KOPT-K1 (cell line): Measurements from ENCODE around the gene PBX1.

Source experiments
- H3K27ac ChIP-seq: fragments of 200-600 bp; sonication (generic); 2 replicates; pipeline ENCODE4 v1.5.1; 2016; ENCODE audit warnings: antibody characterized with exemption, mild to moderate bottlenecking, low read depth, low read length; ENCODE audit not compliant: poor library complexity, severe bottlenecking
- H3K36me3 ChIP-seq: fragments of 200-600 bp; sonication (generic); 2 replicates; pipeline ENCODE4 v1.5.1; 2017; ENCODE audit warnings: antibody characterized with exemption, mild to moderate bottlenecking, low read length, moderate library complexity; ENCODE audit not compliant: insufficient read depth
- H3K9me3 ChIP-seq: fragments of 200-600 bp; sonication (generic); 2 replicates; pipeline ENCODE4 v1.5.1; 2017; ENCODE audit warnings: antibody characterized with exemption, low read length, mild to moderate bottlenecking; ENCODE audit not compliant: insufficient read depth, poor library complexity, severe bottlenecking

PBX1 gene

DNA sequence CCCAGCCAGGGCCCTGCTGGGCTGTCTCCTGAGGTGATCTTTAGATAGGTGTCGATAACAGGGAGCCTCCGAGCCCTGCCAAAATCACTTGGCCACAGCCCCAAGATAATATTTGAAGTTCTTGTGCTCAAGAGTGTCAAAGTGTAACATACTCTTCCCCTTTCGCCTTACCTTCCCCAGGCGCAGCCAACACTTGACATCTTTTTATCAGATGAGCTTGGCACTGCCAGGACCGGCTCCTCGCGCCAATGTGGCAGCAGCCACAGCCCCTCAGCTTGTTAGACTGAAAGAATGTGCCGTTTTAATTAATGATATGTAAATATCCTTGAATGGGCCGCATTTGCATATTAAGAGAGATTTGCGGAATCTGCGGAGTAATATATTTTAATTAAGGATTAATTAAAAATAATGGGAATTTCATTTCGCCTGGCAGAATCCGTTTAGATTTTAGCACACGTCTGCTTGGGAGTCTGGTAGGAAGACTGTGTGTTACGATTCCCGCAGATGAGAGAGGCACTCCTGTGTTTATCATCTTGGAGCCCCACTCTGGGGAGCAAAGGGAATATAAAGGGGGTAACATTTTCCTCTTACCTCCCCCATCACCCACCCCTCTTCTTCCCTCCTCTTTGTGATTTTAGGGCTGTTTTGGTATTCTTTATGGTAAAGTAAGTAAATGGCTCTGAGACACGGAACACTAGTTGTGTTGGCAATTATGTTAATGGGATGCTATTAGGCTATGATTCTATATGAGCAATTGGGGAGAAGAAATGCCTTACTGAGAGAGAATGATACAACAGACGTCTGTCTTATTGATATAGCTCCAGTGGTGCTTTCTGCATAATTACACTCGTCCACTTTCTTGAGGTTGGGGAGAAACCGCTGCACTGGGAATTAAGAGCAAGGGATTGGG lies 109.8 kb downstream of the PBX1 start:
- H3K9me3 ChIP-seq = no peaks in the 10 kb centered on the region

GRCh38 chr1:164670026-164670425 lies 111.0 kb downstream of the PBX1 start:
- no peaks in the 10 kb centered on the region for H3K36me3 ChIP-seq
- no peak overlapping the region for H3K27ac ChIP-seq
- H3K9me3 ChIP-seq = no peaks in the 10 kb centered on the region

More for the DNA sequence above, 109.8 kb downstream of the PBX1 start:
- H3K36me3 ChIP-seq = no peaks in the 10 kb centered on the region
- H3K27ac ChIP-seq = no peak overlapping the region

- H3K36me3 ChIP-seq = no peaks in the 10 kb centered on the region
- H3K27ac ChIP-seq = no peak overlapping the region
- H3K9me3 ChIP-seq = no peaks in the 10 kb centered on the region
Measured at GRCh38 chr1:164670786-164671185, 111.8 kb downstream of the PBX1 start.

DNA sequence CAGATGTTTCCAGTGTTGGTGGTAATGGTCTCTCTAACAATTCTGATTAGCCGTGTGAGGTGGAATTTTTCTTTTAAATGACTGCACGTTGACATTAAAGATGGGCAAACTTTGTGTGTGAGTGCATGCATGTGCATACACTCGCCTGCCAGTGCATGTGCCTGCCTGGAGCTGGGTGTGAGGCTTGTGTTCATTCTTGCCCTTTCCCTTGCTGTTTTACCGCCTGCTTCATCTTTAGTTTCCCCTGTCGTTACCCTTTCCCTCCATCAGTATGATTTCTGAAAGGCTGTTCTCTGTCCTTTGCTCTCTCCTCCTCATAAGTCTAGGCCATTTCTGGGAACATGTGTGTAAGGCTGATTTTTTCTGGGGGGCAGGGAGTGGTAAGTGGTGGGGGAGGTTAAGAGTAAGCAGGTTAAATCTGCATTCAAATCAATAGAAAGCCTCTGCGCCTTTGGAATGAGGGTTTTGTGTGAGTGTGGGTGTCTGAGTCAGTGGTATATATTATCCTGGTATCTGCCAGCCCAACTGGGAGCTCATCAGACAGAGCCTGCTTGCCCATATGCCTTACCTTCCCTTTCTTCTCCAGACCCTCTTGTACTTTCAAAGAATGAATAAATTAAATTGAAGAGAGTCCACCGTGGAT lies 112.5 kb downstream of the PBX1 start:
- Histone ChIP-seq H3K27ac (no peak overlapping the region), H3K9me3 (no peaks in the 10 kb centered on the region)

DNA sequence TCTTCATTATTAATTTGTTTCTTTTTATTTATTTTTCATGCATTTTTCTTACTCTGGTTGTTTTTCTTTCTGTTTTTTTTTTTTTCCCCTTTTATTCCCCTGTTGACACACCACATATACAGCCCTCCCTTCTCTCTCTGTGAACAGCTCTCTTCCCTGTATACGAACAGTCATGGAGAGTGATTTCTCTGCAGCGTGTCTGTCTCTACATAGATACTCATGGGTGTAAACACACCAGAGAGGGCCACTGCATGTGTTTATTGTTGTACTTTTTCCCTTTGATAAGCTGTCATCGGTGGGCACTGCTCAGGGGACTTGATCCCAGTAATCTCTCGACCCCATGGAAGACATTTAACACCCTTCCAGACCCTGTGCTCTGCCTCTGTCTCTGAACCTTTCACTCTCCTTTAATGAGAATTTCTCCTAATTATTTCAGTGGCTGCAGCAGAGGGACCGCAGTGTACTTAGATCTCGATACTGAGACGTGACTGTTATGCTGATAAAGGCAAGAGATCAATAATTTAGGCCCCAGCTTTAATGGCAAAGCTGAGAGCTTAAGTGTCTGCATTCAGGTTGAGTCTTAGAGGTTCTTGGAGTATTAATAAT lies 113.1 kb downstream of the PBX1 start:
- Histone ChIP-seq H3K9me3 (no peaks in the 10 kb centered on the region), H3K27ac (no peak overlapping the region), H3K36me3 (no peaks in the 10 kb centered on the region)

More for the DNA sequence above, 112.5 kb downstream of the PBX1 start:
- no peaks in the 10 kb centered on the region for H3K36me3 ChIP-seq

- Histone ChIP-seq H3K36me3 (no peaks in the 10 kb centered on the region), H3K27ac (no peak overlapping the region), H3K9me3 (no peaks in the 10 kb centered on the region)
Measured at GRCh38 chr1:164672588-164672987, 113.6 kb downstream of the PBX1 start.

- no peaks in the 10 kb centered on the region for H3K9me3 ChIP-seq
- no peak overlapping the region for H3K27ac ChIP-seq
- H3K36me3 ChIP-seq = no peaks in the 10 kb centered on the region
Measured at GRCh38 chr1:164673584-164674214, 114.7 kb downstream of the PBX1 start.

GRCh38 chr1:164675342-164675904 lies 116.4 kb downstream of the PBX1 start:
- no peaks in the 10 kb centered on the region for H3K9me3 ChIP-seq
- no peak overlapping the region for H3K27ac ChIP-seq
- no peaks in the 10 kb centered on the region for H3K36me3 ChIP-seq

DNA sequence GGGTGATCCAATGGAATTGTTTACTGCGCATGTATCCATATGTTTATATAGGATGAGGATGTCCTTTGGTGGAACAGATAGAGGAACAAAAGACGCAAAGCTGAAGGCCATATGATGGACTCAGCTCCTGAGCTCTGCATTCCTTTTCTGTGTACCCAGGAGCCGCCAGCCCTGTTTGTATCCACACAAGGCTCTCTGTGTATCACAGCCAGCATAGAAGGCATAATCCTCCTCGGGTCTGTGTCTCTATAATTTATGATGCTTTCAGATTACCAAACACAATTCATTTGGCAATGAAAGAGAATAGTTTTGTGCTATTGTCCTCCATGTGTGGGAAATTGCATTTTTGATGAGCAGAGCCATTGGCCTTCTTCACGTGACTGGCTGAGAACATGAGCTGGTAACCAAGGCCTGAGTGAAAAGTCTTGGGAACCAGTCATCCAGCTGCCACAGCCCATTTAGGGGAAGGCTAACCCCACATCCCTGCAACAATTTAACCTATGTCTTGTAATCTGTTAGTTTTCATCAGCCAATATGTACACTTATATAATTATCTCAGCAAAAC lies 119.2 kb downstream of the PBX1 start:
- Histone ChIP-seq H3K9me3 (no peaks in the 10 kb centered on the region), H3K36me3 (no peaks in the 10 kb centered on the region)

DNA sequence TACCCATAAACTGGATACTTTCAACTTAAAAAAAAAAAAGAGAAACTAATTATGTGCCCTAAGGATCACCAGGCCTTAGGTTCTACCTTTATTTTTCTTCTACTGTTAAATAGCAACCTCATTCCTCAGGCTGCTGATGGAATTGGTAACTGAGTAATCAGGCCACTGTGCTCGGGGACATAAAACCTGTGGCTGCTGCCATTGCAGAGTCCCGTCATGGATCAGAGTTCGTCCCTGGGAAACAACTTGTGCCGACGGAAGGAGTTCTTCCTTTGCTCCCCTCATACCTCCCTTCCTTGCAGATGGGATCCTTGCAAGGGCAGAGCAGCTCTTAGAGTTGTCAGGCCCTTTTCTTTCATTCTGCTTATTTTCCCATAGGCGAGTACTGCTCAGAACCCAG lies 123.6 kb downstream of the PBX1 start:
- Histone ChIP-seq H3K36me3 (no peaks in the 10 kb centered on the region), H3K27ac (no peak overlapping the region)

More for the DNA sequence above, 119.2 kb downstream of the PBX1 start:
- no peak overlapping the region for H3K27ac ChIP-seq

DNA sequence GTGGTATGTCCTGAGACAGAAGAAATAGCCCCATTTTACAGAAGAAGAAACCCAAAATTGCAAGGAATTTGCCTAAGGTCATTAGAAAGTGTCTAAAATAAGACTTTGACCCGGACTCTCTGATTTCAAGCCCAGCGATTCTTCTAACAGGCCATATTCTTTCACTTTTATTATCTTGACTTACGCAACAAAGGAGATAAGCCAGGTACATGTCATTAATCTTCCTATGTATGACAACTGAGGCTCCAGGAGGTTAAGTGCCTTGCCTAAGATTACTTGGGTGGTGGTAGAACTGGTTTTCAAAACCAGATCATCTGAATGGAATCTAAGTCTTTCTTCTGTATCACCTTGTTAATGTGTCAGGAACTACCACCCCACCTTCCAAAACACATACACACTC lies 124.3 kb downstream of the PBX1 start:
- no peak overlapping the region for H3K27ac ChIP-seq
- H3K36me3 ChIP-seq = no peaks in the 10 kb centered on the region
- H3K9me3 ChIP-seq = no peaks in the 10 kb centered on the region

More for the DNA sequence above, 123.6 kb downstream of the PBX1 start:
- no peaks in the 10 kb centered on the region for H3K9me3 ChIP-seq

GRCh38 chr1:164685266-164686035 lies 126.5 kb downstream of the PBX1 start:
- no peaks in the 10 kb centered on the region for H3K36me3 ChIP-seq
- H3K27ac ChIP-seq = no peak overlapping the region
- H3K9me3 ChIP-seq = no peaks in the 10 kb centered on the region

DNA sequence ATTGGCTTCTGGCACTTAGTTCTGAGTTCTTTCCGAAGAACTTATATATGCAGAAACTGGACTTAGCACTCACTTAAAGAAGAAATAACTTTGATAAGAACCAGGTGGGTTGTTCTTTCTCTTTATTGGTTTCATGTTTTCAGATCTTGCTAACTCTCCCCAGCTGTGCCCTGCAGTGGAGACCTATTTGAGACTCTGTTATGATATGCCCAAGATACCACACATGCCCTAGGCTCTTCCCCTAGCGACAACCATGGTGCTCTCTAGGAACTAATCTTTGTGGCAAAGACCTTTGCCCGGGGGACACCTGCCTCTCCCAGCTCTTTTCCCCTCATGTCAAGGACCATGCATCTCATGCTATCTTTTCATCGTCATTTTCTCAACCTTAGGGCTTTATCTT lies 128.8 kb downstream of the PBX1 start:
- no peaks in the 10 kb centered on the region for H3K36me3 ChIP-seq

GRCh38 chr1:164688791-164689190 lies 129.8 kb downstream of the PBX1 start:
- no peaks in the 10 kb centered on the region for H3K9me3 ChIP-seq
- no peaks in the 10 kb centered on the region for H3K36me3 ChIP-seq
- H3K27ac ChIP-seq = no peak overlapping the region

More for the DNA sequence above, 128.8 kb downstream of the PBX1 start:
- no peak overlapping the region for H3K27ac ChIP-seq
- H3K9me3 ChIP-seq = no peaks in the 10 kb centered on the region
